OCI-LY1 (cell line): ENCODE measurements around the gene KIF23.

ENCODE experiments used
- EZH2 ChIP-seq: fragments of 200-600 bp; sonication (generic), shearing (Covaris generic); IDR thresholded peaks from 2 replicates; pipeline ENCODE4 v1.8.0; 2017; ENCODE audit warnings: borderline replicate concordance, mixed run types, mild to moderate bottlenecking, antibody characterized with exemption, low read length, moderate library complexity, mixed read lengths
- TF ChIP-seq, protein P1 (sequence below): fragments of 200-600 bp; sonication (generic), shearing (Covaris generic); IDR thresholded peaks from 2 replicates; pipeline ENCODE4 v1.5.1; 2017; ENCODE audit warnings: mild to moderate bottlenecking, antibody characterized with exemption, low read length, moderate library complexity, mixed read lengths

DNA sequence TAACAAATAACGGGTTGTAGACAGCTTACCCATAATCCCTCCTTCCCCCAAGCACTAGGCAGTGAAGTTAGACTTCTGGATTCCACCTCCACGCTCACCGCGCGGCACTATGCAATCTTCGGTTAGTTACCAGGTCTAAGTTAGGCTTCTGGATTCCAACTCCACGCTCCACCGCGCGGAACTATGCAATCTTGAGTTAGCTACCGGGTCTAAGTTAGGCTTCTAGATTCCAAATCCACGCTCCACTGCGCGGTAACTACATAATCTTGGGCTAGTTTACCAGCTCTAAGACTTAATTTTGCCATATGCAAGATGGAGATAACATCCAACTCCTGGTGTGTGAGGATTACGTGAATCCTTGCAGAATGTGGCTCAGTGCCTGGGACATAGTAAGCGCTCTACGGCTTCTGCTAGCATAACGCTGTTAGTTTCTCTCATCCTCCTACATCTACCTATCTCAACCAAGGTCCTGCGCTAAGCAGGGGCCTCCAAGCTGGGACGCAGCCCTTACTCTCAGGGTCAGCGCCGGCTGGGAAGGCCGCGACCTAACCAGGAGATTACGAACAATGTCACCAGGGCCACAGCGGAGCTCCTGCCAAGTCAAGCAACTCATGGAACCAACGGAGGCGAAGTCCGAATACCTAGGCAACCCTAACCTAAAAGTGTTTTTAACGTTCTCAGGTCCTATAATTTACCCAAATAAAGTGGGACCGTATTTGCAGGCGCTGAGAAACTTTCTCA, 38.0 kb downstream of the KIF23 start:
- TF ChIP-seq, protein P1, sequence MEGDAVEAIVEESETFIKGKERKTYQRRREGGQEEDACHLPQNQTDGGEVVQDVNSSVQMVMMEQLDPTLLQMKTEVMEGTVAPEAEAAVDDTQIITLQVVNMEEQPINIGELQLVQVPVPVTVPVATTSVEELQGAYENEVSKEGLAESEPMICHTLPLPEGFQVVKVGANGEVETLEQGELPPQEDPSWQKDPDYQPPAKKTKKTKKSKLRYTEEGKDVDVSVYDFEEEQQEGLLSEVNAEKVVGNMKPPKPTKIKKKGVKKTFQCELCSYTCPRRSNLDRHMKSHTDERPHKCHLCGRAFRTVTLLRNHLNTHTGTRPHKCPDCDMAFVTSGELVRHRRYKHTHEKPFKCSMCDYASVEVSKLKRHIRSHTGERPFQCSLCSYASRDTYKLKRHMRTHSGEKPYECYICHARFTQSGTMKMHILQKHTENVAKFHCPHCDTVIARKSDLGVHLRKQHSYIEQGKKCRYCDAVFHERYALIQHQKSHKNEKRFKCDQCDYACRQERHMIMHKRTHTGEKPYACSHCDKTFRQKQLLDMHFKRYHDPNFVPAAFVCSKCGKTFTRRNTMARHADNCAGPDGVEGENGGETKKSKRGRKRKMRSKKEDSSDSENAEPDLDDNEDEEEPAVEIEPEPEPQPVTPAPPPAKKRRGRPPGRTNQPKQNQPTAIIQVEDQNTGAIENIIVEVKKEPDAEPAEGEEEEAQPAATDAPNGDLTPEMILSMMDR: no peak
- TF ChIP-seq EZH2: no peak
